Measurements from ENCODE around the gene FAF1. TPM values are rescaled to one million over a fixed set of nuclear protein-coding genes. Genes with fewer than 3 reads are reported as not detected.

FAF1 gene
- total and polyA plus RNA-seq, 2 of the 8 experiments (the other 6 are each of a cell fraction or from before 2014, with no cell fraction given), result 10.8 to 65.9 TPM

DNA sequence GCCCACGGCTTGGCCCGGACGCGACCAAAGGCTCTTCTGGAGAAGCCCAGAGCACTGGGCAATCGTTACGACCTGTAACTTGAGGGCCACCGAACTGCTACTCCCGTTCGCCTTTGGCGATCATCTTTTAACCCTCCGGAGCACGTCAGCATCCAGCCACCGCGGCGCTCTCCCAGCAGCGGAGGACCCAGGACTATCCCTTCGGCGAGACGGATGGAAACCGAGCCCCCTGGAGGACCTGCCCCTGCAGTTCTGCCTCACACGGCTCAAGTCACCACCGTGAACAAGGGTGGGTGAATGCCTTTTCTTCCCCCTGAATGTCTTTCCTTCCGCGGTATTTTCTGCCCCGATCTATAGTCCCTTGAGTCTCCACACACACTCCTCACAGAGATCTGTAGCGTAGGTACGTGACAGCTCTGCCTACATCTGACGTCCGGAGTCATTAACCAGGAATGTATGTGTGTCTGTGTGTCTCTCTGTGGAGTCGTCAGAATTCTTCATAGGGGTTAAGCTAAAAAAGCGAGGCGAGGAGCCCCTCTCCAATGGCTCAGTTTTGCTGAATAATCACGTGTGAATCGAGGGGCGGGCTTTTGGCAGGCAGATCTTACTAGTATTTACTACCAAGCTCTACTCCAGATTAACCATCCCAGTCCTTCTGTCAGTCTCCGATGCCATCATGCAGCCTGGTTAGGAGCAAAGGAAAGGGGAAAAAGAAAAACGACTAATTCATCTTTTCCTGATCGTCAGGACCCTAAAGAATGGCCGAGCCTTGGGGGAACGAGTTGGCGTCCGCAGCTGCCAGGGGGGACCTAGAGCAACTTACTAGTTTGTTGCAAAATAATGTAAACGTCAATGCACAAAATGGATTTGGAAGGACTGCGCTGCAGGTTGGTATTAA lies 9.8 kb upstream of the FAF1 start, which contains the start of gene CDKN2C (continued):
- TF ChIP-seq, protein P1, sequence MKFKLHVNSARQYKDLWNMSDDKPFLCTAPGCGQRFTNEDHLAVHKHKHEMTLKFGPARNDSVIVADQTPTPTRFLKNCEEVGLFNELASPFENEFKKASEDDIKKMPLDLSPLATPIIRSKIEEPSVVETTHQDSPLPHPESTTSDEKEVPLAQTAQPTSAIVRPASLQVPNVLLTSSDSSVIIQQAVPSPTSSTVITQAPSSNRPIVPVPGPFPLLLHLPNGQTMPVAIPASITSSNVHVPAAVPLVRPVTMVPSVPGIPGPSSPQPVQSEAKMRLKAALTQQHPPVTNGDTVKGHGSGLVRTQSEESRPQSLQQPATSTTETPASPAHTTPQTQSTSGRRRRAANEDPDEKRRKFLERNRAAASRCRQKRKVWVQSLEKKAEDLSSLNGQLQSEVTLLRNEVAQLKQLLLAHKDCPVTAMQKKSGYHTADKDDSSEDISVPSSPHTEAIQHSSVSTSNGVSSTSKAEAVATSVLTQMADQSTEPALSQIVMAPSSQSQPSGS (IDR thresholded peaks at IDR 0.05; ENCODE audit: low read length), result no peak
- TF ChIP-seq JUND (IDR thresholded peaks at IDR 0.05; ENCODE audit: low read length) (no peak), MAX (IDR thresholded peaks at IDR 0.05) (no peak), CTBP2 (IDR thresholded peaks at IDR 0.05; ENCODE audit: borderline replicate concordance, insufficient read depth, insufficient read length, low read length) (no peak), SAP30 (IDR thresholded peaks at IDR 0.05; ENCODE audit: insufficient read depth, insufficient replicate concordance, low read length) (peak; percentile 70), SP2 (IDR thresholded peaks at IDR 0.05; ENCODE audit: low read length) (no peak), EGR1 (IDR thresholded peaks at IDR 0.05; ENCODE audit: borderline replicate concordance, low read depth, low read length) (no peak), SP4 (IDR thresholded peaks at IDR 0.05; ENCODE audit: low read length) (no peak), POLR2AphosphoS5 (IDR thresholded peaks at IDR 0.05; ENCODE audit: low read depth, low read length) (no peak), TAF1 (IDR thresholded peaks at IDR 0.05; ENCODE audit: low read depth, low read length) (no peak), HDAC2 (IDR thresholded peaks at IDR 0.05; ENCODE audit: borderline replicate concordance in 1 of 2, low read depth in 2 of 2, low read length in 2 of 2) (no peak), TBP (IDR thresholded peaks at IDR 0.05; ENCODE audit: low read depth, low read length) (no peak), SUZ12 (IDR thresholded peaks at IDR 0.05; ENCODE audit: low read length) (peak; percentile 97), TCF12 (IDR thresholded peaks at IDR 0.05; ENCODE audit: low read depth, low read length) (0 out of 2 replicates have a peak, but pooled peaks have one; percentile 7), CHD2 (IDR thresholded peaks at IDR 0.05; ENCODE audit: low read length) (no peak), SIN3A (conservative IDR thresholded peaks at IDR 0.05 in 1 of 2, IDR thresholded peaks at IDR 0.05 in 1 of 2; ENCODE audit: low read depth in 1 of 2, low read length in 2 of 2) (0 out of 4 replicates have a peak, but pooled peaks have one; percentile 15 to 25), JUN (IDR thresholded peaks at IDR 0.05; ENCODE audit: low read depth, low read length) (no peak), TEAD4 (IDR thresholded peaks at IDR 0.05; ENCODE audit: low read depth, low read length) (no peak), RFX5 (IDR thresholded peaks at IDR 0.05; ENCODE audit: borderline replicate concordance, low read depth, low read length) (no peak), SRF (IDR thresholded peaks at IDR 0.05; ENCODE audit: low read depth, low read length) (no peak), GTF2F1 (IDR thresholded peaks at IDR 0.05; ENCODE audit: borderline replicate concordance, low read depth, low read length) (no peak)

All from H1 (cell line).